ENCODE results near the gene CDX4.
"Not testable (repeated sequence)": the region's sequence is repeated elsewhere in the genome, so short reads cannot be mapped to it uniquely, and the experiment has no call there.

CDX4 gene

GRCh38 chrX:73490661-73491060 is 43.8 kb downstream of the CDX4 start:
- no peak for ATAC-seq (replicated peaks; ENCODE audit: extremely low read depth, poor library complexity, severe bottlenecking)
- DNase-seq (ENCODE audit: low spot score in 2 of 2) = no peak
- no peak overlapping the region for H3K4me3 Mint-ChIP-seq
- H3K27ac Mint-ChIP-seq (ENCODE audit: low read depth) = no peak overlapping the region
- H3K27me3 Mint-ChIP-seq = no peaks in the 10 kb centered on the region
- peaks cover 11% of the 10 kb centered on the region for H3K9me3 Mint-ChIP-seq
- H3K4me1 Mint-ChIP-seq = no peaks in the 10 kb centered on the region
- no peaks in the 10 kb centered on the region for H3K36me3 Mint-ChIP-seq (ENCODE audit: insufficient read depth)

- H3K9me3 Mint-ChIP-seq = peaks cover 11% of the 10 kb centered on the region
- not testable (repeated sequence) for H3K36me3 Mint-ChIP-seq (ENCODE audit: insufficient read depth); DNase-seq (ENCODE audit: low spot score in 2 of 2); ATAC-seq (replicated peaks; ENCODE audit: extremely low read depth, poor library complexity, severe bottlenecking); H3K4me1 Mint-ChIP-seq; H3K4me3 Mint-ChIP-seq; H3K27ac Mint-ChIP-seq (ENCODE audit: low read depth); H3K27me3 Mint-ChIP-seq
Measured at GRCh38 chrX:73492178-73492577, 45.3 kb downstream of the CDX4 start.

Data from central memory CD8-positive, alpha-beta T cell (primary cell).